GM12873 (cell line): ENCODE data around the gene DPYSL3.

ENCODE experiments used
- CTCF ChIP-seq: IDR thresholded peaks from 2 replicates; pipeline ENCODE4 v1.5.1; 2012; ENCODE audit warnings: low read depth, mild to moderate bottlenecking, moderate library complexity, low read length, control low read depth; ENCODE audit not compliant: insufficient read depth; ENCODE audit errors: missing control alignments

DPYSL3 gene

GRCh38 chr5:147341345-147341744, 168.5 kb downstream of the DPYSL3 start:
- TF ChIP-seq CTCF = no peak

GRCh38 chr5:147340941-147341340, 168.9 kb downstream of the DPYSL3 start:
- TF ChIP-seq CTCF = no peak
